Measurements from ENCODE around the gene TYRP1.

TYRP1 gene

GRCh38 chr9:12735665-12736064, 42.5 kb downstream of the TYRP1 start:
- DNase-seq (ENCODE audit: low read depth in 2 of 2): no peak

GRCh38 chr9:12737871-12738270, 44.7 kb downstream of the TYRP1 start:
- DNase-seq (ENCODE audit: low read depth in 2 of 2): no peak

GRCh38 chr9:12739014-12739652, 45.9 kb downstream of the TYRP1 start:
- DNase-seq (ENCODE audit: low read depth in 2 of 2): no peak

- no peak for DNase-seq (ENCODE audit: low read depth in 2 of 2)
Measured at GRCh38 chr9:12740845-12741244, 47.7 kb downstream of the TYRP1 start.

- DNase-seq (ENCODE audit: low read depth in 2 of 2): no peak
Measured at GRCh38 chr9:12748016-12748415, 54.8 kb downstream of the TYRP1 start.

GRCh38 chr9:12748954-12749353, 55.8 kb downstream of the TYRP1 start:
- no peak for DNase-seq (ENCODE audit: low read depth in 2 of 2)

GRCh38 chr9:12753931-12754330, 60.7 kb downstream of the TYRP1 start:
- DNase-seq (ENCODE audit: low read depth in 2 of 2): no peak

GRCh38 chr9:12759761-12760160, 66.6 kb downstream of the TYRP1 start:
- no peak for DNase-seq (ENCODE audit: low read depth in 2 of 2)

All from stimulated activated CD4-positive, alpha-beta T cell treated with anti-CD3 and anti-CD28 coated beads, Interleukin-1b, Interleukin-23, amount 100 ng/mL, for 1 hour (primary cell).